Brain microvascular endothelial cell (primary cell): ENCODE results near the gene ARHGAP8.

Experiments
- DNase-seq: peaks from one replicate; pipeline ENCODE4 v3.0.0-alpha.2; 2020
- H3K27ac ChIP-seq: fragments of 250-450 bp; sonication (Bioruptor Pico); 2 replicates; pipeline ENCODE4 v1.5.1; 2020; ENCODE audit warnings: mild to moderate bottlenecking, moderate library complexity
- H3K27me3 ChIP-seq: fragments of 250-450 bp; sonication (Bioruptor Pico); replicated peaks from 2 replicates; pipeline ENCODE4 v1.5.1; 2020; ENCODE audit warnings: mild to moderate bottlenecking
- H3K36me3 ChIP-seq: fragments of 250-450 bp; sonication (Bioruptor Pico); replicated peaks from 2 replicates; pipeline ENCODE4 v1.5.1; 2020; ENCODE audit warnings: mild to moderate bottlenecking
- H3K4me3 ChIP-seq: 2 replicates; pipeline ENCODE4 v1.5.1; 2011; ENCODE audit warnings: low read depth, mild to moderate bottlenecking, control low read depth, low read length, moderate library complexity
- in situ Hi-C: cut with HindIII; loops from 2 replicates; pipeline ENCODE4 v1.10.0; 2017; ENCODE audit warnings: low sequenced_read_pairs, low pct_ligation_motif_present
- TF ChIP-seq, protein P1 (sequence below): IDR thresholded peaks from 2 replicates; pipeline ENCODE4 v1.5.1; 2011; ENCODE audit warnings: low read depth, mild to moderate bottlenecking, moderate library complexity, low read length, control low read depth, inconsistent platforms; ENCODE audit errors: missing control alignments

ARHGAP8 gene

DNA sequence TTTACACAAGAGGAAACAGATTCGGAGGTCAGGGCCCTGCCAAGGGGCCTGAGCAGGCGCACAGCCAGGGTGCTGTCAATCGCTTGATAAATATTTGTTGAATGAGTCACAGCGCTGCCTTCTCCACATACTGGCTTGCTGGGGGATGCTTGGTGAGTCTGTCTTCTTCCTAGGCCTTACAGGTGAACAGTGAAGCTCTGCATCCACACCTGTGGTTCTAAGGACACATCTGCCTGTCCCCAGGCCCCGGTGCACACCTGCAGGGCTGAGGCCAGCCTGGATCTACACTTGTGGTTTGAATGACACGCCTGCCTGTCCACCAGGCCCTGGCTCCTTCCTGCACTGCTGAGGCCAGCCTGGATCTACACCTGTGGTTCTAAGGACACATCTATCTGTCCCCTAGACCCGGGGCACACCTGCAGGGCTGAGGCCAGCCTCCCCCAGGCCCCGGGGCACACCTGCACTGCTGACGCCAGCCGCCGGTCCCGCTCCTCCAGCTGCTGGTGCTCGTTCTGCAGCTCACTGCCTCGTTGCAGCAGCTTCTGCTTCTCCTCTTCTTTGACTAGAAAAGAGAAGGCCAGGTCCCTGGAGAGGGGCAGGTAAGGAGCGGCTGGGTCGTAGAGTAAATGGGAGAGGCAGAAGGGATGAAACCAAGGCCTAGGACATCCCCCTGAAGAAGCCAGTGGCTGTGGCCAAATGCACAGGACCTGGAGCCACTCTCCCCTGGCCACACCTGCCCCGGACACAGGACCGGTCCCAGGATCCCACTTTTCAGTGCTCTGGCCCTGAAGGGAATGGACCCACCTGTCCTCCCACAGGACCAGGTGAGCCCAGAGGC is 132.8 kb downstream of the ARHGAP8 start:
- H3K27me3 ChIP-seq = no peaks in the 10 kb centered on the region
- DNase-seq = no peak
- TF ChIP-seq, protein P1, sequence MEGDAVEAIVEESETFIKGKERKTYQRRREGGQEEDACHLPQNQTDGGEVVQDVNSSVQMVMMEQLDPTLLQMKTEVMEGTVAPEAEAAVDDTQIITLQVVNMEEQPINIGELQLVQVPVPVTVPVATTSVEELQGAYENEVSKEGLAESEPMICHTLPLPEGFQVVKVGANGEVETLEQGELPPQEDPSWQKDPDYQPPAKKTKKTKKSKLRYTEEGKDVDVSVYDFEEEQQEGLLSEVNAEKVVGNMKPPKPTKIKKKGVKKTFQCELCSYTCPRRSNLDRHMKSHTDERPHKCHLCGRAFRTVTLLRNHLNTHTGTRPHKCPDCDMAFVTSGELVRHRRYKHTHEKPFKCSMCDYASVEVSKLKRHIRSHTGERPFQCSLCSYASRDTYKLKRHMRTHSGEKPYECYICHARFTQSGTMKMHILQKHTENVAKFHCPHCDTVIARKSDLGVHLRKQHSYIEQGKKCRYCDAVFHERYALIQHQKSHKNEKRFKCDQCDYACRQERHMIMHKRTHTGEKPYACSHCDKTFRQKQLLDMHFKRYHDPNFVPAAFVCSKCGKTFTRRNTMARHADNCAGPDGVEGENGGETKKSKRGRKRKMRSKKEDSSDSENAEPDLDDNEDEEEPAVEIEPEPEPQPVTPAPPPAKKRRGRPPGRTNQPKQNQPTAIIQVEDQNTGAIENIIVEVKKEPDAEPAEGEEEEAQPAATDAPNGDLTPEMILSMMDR = no peak
- no peaks in the 10 kb centered on the region for H3K36me3 ChIP-seq
- H3K27ac ChIP-seq = no peak overlapping the region
- in situ Hi-C loops = no loop called here
- no peak overlapping the region for H3K4me3 ChIP-seq

DNA sequence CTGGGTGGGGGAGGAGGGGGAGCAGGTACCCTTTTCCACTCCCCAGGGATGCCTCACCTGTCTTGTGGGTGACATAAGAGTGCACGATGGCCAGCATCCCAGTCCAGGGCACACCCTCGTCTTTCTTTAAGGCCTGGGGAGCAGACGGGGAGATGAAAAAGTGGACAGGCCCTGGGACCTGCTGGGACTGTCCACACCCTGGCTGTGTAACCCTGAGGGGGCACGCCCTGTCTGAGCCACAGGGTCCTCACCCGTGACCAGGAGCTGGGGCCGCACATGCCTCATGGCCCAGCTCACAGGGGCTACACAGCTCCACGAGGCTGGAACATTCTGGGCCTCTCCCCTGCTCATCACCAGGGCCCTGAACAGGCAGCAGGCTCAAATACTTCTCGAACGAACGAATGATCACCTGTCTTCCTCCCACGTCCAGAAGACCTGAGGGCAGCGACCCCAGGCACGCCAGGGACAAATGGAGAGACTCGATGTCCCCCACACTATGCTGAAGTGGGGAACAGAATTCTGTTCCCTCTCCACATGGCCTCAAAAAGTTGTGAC is 133.5 kb downstream of the ARHGAP8 start:
- TF ChIP-seq, protein P1 = no peak
- Histone ChIP-seq H3K36me3 (no peaks in the 10 kb centered on the region), H3K27me3 (no peaks in the 10 kb centered on the region), H3K27ac (no peak overlapping the region), H3K4me3 (no peak overlapping the region)
- in situ Hi-C loops = no loop called here
- DNase-seq = no peak

DNA sequence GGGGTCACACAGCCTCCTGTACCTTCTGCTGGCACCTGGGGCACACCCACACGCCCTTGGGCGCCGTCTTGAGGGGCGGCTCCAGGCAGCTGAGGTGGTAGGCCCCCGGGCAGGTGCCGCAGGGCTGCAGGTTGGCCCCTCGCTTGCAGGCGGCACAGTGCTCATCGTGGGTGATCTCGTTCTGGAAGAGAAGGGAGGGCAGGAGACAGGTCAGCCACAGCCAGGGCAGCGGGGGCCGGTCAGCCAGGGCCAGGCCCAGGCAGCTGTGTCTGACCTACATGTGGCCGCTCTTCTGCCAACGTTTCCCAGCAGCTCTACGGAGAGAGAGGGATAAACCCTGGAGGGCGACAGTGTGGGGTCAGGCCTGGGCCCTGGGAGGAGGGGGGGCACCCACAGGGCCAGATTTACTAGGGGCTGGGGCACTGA is 135.6 kb downstream of the ARHGAP8 start:
- Histone ChIP-seq H3K27me3 (no peaks in the 10 kb centered on the region), H3K27ac (no peak overlapping the region), H3K36me3 (no peaks in the 10 kb centered on the region), H3K4me3 (no peak overlapping the region)
- no peak for DNase-seq
- in situ Hi-C loops = no loop called here
- TF ChIP-seq, protein P1 = no peak

DNA sequence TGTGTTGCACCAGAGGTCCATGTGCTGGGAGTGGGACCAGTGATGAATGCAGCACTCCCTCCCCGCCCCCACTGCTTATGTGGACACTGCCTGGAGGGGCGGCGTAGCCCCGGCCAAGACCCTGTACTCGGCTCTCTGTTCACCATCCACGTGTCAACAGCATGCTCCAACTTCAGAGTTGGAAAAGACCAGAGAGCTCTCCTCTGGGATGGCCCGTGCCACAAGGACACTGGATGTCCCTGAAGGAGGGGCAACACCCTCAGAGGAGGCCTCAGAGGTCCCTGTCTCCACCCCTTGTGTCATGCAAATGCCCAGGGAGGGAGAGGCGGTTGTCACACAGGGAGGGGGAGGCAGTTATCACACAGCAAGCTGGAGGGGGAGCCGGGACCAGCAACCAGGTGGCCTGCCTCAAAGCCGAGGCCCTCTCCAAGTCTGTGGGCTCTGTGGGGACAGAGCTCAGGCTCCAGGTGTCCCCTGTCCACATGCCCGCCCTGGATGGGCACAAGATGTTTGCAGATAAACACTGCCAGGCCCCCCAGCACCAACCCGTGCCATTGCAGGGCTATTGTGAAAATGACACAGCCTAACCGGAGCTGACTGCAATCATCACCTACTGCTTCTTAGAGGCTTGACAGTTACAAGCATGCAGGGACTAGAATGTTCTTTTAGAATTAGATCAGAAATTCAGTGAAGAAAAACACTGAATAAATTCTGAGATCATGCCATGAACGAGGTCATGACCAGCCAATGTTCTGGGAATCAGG is 136.3 kb downstream of the ARHGAP8 start:
- in situ Hi-C loops = no loop called here
- no peak for DNase-seq

DNA sequence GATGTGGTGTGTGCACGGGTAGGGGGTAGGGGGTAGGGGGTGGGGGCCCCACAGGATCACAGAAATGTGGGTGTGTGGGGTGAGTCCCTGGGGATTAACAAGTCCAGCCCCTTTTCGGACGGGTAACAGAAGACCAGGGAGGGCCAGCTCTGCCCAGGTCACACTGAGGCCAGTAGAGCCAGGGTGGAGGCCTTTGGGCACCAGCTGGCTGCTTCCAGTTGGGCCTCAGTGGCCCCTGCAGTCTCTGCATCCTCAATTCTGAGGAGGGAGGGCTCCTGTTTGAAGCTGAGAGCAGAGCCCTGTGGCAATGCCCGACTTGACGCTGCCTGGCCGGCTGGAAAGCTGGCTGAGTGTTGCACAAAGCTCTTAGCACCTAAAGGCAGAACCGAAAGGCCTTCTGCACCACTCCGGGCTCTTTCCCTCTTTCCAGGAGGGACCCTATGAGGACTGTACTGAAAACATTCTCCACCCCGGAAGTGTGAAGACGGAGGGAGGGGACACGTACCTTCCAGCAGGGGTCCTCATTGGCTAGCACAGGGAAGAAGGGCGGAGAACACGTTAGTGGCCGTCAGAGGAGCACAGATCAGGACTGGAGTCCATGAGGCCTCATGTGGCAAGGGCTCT is 137.0 kb downstream of the ARHGAP8 start:
- no peak overlapping the region for H3K27ac ChIP-seq
- no peak overlapping the region for H3K4me3 ChIP-seq
- no peaks in the 10 kb centered on the region for H3K36me3 ChIP-seq
- TF ChIP-seq, protein P1 = no peak
- in situ Hi-C loops = no loop called here
- H3K27me3 ChIP-seq = no peaks in the 10 kb centered on the region
- DNase-seq = no peak

More for the DNA sequence above, 136.3 kb downstream of the ARHGAP8 start:
- no peak overlapping the region for H3K27ac ChIP-seq
- H3K36me3 ChIP-seq = no peaks in the 10 kb centered on the region
- H3K4me3 ChIP-seq = no peak overlapping the region
- TF ChIP-seq, protein P1 = no peak
- no peaks in the 10 kb centered on the region for H3K27me3 ChIP-seq
